GM12892 (cell line): ENCODE data around the gene SIRT3.

ENCODE experiments used
- DNase-seq: peaks from one replicate; pipeline ENCODE4 v3.0.0; 2011; ENCODE audit not compliant: insufficient read length
- FAIRE-seq: peaks from 2 replicates; lab custom pipeline; 2011; peaks lifted over from hg19 to GRCh38; lab: Jason Lieb, UNC
- POLR2A ChIP-seq: IDR thresholded peaks from 2 replicates; pipeline ENCODE4 v1.6.1; 2011; ENCODE audit warnings: low read depth, low read length, control low read depth
- POLR2AphosphoS5 ChIP-seq: IDR thresholded peaks from 2 replicates; pipeline ENCODE4 v1.6.1; 2011; ENCODE audit warnings: low read depth, low read length, control low read depth
- TAF1 ChIP-seq: IDR thresholded peaks from 2 replicates; pipeline ENCODE4 v1.6.1; 2011; ENCODE audit warnings: low read depth, mild to moderate bottlenecking, control low read depth, low read length, borderline replicate concordance

Gene SIRT3

DNA sequence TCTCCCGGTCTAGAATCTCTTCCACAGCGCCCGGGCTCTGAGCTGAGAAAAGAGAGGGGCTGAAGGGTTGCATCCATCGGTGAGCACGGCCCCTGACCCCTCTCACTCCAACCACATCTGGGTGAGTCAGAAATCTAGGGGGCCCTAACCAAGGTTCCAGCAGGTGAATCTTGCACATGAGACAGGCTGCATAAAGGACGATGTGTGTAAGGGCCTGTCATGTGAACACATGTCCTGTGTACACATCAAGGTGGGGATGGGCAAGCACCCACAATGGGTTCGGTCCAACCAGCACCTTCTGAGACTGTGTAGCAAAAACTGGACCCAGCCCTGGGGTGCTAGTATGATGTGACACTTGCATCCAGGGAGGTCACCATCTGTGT lies 30.1 kb downstream of the SIRT3 start:
- TF ChIP-seq POLR2AphosphoS5 (no peak), TAF1 (no peak), POLR2A (no peak)
- no peak for DNase-seq
- FAIRE-seq = no peak

DNA sequence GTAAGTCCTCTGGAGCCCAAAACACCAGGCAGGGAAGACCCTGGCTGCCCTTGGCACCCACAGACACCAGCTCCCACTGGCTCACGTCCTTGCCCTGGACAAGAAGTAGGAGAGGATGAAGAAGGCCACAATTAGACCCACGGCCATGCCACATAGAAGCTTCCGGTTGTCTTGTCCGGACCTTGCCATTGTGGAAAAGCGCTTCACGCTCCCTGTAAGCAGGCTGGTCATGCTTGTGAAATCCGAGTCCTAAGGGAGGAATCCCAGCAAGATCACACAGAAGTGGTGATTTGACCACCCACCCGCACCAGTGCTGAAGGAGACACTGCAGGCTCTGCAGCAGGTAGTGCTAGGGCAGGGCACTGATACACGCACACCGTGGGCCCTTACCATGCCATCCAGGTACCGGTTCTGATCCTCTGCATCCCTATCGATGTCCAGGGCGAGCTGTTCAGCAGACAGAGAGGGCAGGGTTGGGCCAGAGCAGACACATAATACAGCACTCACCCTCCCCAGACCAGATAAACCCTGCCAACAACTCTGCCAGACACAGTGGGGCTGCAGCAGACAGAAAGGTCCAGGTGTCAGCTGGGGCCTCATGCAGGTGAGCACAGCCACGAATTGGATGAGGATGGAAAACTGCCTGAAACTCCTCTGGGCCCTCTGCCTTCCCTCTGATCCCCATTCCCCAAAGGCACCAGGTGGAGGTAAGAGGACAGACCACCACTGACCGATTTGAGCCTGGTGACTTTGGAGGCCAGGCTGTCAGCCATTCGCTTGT lies 30.7 kb downstream of the SIRT3 start:
- no peak for FAIRE-seq
- TF ChIP-seq POLR2AphosphoS5 = no peak
- no peak for TF ChIP-seq POLR2A
- DNase-seq = no peak

DNA sequence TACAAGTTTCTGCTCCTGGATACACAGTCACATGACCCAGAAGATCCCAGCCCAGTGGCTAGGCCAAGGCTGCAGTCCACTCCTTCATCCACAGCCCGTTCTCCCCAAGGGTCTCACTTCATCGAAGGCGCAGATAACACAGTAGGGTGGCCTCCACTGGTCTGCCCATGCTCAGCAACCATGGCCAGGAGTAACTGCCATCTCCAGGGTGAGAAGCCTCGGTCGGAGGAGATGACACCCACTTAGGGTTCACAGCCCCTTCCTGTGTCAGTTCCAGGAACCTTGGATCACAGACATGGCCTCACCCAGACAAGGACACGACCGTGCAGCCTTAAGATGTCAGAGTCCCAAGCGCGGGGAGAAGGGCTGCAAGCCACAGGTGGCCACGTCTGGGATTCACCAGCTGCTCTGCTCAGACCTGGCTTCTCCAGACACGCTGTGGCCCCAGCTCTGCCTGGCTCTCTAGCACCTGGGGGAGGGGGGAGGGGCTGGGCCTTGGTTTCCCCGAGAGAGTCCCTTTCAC lies 31.5 kb downstream of the SIRT3 start:
- FAIRE-seq (no peak), DNase-seq (no peak)
- TF ChIP-seq POLR2AphosphoS5 = no peak
- no peak for TF ChIP-seq TAF1
- TF ChIP-seq POLR2A = no peak

DNA sequence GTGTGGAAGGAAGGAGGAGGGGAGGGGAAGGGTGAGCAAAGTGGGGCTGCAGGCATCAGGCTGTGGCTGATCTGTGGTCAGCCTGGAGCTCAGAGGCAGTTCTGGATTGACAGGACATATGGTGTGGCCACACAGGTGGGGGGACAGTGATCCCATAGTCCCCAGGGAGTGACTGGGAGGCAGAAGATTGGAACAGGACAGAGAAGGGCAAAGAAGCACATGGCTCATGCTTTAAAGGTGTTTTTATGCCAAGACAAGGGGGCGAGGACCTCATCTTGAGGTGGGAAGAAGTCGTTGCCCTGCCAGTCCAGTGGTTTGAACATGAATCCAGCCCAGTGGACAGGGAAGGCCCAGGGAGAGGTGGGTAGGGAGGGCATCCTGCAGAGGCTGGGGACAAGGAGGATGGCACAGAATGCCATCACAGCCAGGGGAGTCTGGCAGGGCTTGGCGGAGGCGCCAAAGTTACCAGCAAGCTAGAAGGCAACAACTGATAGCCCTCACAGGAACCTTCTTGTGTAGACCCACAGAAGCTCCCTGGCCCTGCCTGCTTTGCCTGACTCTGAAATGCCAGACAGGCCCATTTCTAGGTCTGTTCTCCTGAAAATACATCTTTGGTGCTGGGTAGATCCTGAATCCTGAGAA lies 32.1 kb downstream of the SIRT3 start:
- FAIRE-seq (no peak), DNase-seq (no peak)

DNA sequence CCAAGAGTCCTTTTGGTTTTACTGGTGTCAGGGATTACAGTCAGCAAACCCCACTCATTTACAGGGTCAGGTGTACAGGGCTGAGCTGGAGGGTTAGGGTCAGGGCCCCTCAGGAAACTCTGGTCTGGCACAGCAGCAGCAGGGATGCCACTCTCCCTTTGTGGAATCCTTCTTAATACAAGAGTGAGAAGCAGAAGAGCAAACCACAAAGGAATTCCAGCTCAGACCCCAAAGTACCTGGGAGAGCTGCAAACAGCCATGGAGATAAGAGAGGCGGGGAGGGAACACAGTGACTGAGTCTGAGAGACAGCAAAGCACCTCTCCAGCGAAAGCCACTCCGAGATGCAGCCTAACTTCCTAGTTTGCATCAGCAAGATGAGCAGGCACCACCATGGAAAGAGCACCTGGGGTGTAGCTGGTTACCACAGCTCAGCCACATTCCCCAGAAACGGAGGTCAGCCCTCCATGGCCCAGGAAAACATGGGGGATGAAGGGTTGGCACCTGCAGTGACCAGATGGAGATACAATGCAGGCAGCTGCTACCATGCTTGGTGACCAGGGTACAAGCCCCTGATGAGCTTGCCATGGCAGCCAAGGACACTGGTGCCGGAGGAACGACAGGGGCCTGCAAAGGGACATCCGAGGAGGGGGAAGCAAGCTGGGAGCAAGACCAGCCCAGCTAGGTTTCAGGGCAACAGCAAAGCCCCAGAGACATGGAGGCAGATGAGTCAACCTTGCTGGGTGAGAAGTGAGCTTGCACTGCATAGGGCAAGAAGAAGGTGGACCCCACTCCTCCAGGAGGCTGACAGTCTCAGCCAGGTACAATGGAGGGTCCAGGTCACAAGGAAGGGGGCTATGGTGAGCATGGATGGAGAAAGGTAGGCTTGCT lies 32.8 kb downstream of the SIRT3 start:
- FAIRE-seq (no peak), DNase-seq (no peak)
- TF ChIP-seq POLR2AphosphoS5 = no peak
- no peak for TF ChIP-seq TAF1
- TF ChIP-seq POLR2A = no peak; the same call in 1 of the 2 replicates

More for the DNA sequence above, 32.1 kb downstream of the SIRT3 start:
- TF ChIP-seq POLR2A (no peak), TAF1 (no peak), POLR2AphosphoS5 (no peak)

DNA sequence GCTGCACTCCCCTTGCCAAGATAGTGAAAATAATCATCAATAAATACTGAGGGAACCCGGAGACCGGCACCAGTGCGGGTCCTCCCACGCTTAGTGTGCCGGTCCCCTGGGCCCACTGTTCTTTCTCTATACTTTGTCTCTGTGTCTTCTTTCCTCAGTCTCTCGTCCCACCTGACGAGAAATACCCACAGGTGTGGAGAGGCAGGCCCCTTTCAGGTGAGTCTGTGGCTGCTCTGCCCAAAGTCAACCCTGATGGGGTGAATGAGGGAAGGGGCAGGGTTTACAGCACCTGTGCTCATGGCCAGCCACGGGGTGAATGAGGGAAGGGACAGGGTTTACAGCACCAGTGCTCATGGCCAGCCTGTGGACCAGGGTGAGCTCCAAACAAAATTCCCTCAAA lies 33.7 kb downstream of the SIRT3 start:
- DNase-seq (no peak), FAIRE-seq (no peak)
- no peak for TF ChIP-seq POLR2AphosphoS5
- TF ChIP-seq POLR2A = no peak
- no peak for TF ChIP-seq TAF1

DNA sequence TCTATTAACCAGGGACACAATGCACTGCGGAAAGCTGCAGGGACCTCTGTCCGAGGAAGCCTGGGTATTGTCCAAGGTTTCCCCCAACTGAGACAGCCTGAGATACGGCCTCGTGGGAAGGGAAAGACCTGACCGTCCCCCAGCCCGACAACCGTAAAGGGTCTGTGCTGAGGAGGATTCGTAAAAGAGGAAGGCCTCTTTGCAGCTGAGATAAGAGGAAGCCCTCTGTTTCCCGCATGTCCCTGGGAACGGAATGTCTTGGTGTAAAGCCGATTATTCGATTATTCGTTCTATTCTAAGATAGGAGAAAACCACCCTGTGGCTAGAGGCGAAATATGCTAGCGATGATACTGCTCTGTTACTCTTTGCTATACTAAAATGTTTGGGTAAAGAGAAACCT lies 34.2 kb downstream of the SIRT3 start:
- DNase-seq (no peak), FAIRE-seq (no peak)
- TF ChIP-seq POLR2AphosphoS5 (no peak; the same call in 1 of the 2 replicates), POLR2A (no peak), TAF1 (no peak)

DNA sequence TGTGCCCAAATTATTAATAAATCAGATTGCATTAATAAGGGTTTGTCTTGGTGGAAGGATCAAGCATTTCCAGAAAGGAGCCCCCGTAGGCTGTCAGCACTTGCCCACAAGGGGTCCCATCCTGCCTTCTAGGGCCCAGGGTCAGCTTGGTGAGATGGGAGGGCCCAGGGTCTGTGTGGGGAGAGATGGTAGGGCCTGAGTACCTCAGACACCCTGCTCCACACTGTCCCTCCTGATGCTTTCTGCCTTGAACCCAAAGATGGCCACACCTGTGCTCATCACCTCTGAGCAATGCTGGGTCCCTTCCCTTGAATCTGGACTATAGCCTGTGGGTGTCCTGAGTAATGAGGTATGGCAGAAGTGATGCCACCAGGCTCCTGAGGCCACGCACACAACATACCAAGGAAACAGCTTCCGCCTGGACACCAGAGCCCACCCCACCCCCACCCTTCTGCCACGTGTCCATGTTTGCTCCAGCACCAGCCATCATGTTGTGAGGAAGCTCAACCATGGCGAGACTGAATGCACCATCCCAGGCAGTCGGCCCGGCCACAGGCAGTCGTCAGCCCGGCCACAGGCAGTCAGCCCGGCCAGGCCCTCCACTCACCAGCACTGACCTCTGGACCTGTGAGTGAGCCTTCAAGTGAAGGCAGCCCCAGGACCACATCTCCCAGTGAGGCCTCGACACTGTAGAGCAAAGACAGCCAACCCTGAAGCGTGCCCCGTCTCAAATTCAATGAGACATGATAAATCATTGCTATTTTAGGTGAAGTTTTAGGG lies 35.7 kb downstream of the SIRT3 start:
- FAIRE-seq (no peak), DNase-seq (no peak)
- no peak for TF ChIP-seq TAF1
- TF ChIP-seq POLR2AphosphoS5 = no peak
- no peak for TF ChIP-seq POLR2A

DNA sequence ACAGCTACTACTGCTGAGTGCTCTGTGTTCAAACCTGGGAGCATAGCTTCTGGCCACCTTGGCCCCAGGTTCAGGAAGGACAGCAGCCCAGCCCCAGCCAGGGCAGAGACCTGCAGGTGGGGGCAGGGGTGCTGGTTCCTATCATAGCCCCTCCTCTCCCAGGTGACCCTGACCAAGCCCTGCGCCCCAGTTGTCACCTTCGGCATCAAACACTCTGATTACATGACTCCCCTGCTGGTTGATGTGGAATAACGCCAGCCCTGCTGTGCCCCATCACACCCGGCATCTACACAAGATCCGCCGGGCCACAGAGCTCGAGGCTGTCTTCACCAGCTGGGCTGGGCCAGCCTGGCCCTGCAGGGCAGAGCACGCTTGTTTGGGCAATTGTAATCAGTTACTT lies 36.4 kb downstream of the SIRT3 start:
- DNase-seq = no peak
- no peak for FAIRE-seq
- no peak for TF ChIP-seq TAF1
- TF ChIP-seq POLR2AphosphoS5 = no peak
- TF ChIP-seq POLR2A = no peak

DNA sequence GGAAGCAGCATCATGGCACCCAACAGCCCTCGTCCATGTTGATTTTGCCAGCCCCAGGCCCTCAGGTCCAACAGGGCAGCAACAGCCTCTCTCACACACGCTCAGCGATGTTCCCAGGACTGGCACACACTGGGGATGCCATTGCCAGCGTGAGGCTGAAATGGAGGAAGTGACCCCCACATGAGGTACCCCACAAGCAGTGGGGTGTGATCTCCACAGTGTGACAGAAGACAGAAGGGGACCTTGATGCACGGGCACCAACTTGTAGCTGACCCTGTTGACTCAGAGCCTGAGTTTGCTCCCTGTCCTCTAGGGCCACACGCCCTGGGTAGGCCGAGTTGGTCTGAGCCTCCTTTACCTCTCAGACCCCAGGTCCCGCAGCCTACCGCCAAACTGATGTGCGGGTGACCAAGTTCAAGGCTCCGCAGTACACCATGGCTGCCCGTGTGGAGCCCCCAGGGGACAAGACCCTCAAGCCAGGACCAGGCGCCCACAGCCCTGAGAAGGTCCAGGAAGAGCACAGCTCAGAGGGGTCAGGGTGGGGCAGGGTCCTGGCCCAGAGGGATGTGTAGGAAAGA lies 37.0 kb downstream of the SIRT3 start:
- DNase-seq (no peak), FAIRE-seq (no peak)
- no peak for TF ChIP-seq TAF1
- TF ChIP-seq POLR2AphosphoS5 = no peak
